Spleen (tissue), 11 donors: Measurements from ENCODE around the gene NTSR1. TPM values are rescaled to one million over a fixed set of nuclear protein-coding genes. Genes with fewer than 3 reads are reported as not detected.

Experiments
- DNase-seq: peaks from one replicate; pipeline ENCODE4 v3.0.0-alpha.2; 2020
- H3K27ac ChIP-seq, 8 donors: fragments of 200-600 bp; sonication (generic) in 7 of 8; 1 replicate in 4 of 8; 2 replicates in 4 of 8; pipeline versions ENCODE4 v1.5.0 to v1.8.0; 2016 to 2021; ENCODE audit warnings: inconsistent platforms in 4 of 8, mild to moderate bottlenecking in 4 of 8, moderate library complexity in 1 of 8
- H3K27me3 ChIP-seq, 7 donors: fragments of 200-600 bp; sonication (generic) in 6 of 7; replicated peaks in 1 of 7; 1 replicate in 4 of 7; 2 replicates in 3 of 7; pipeline versions ENCODE4 v1.5.0 to v1.8.0; 2016 to 2021; ENCODE audit warnings: inconsistent platforms in 3 of 7, mild to moderate bottlenecking in 1 of 7
- H3K36me3 ChIP-seq, 6 donors: fragments of 200-600 bp; sonication (generic) in 5 of 6; 1 replicate in 4 of 6; 2 replicates in 2 of 6; pipeline versions ENCODE4 v1.5.0 to v1.8.0; 2016 to 2021; ENCODE audit warnings: inconsistent platforms in 2 of 6
- H3K4me1 ChIP-seq, 6 donors: fragments of 200-600 bp; sonication (generic) in 5 of 6; 1 replicate in 3 of 6; 2 replicates in 3 of 6; pipeline versions ENCODE4 v1.5.0 to v1.8.0; 2016 to 2021; ENCODE audit warnings: inconsistent platforms in 3 of 6
- H3K4me3 ChIP-seq, 8 donors: fragments of 200-600 bp; sonication (generic) in 7 of 8; 1 replicate in 4 of 8; 2 replicates in 4 of 8; pipeline versions ENCODE4 v1.5.0 to v1.8.0; 2016 to 2021; ENCODE audit warnings: inconsistent platforms in 4 of 8, mild to moderate bottlenecking in 4 of 8, moderate library complexity in 2 of 8
- H3K9me3 ChIP-seq, 8 donors: fragments of 200-600 bp; sonication (generic) in 7 of 8; 1 replicate in 4 of 8; 2 replicates in 4 of 8; pipeline versions ENCODE4 v1.5.0 to v1.8.0; 2016 to 2021; ENCODE audit warnings: inconsistent platforms in 4 of 8
- POLR2A ChIP-seq, 3 donors: fragments of 450-650 bp; IDR thresholded peaks; one replicate each; pipeline ENCODE4 v1.5.1; 2017; ENCODE audit warnings: antibody characterized with exemption in 3 of 3, mild to moderate bottlenecking in 1 of 3
- POLR2AphosphoS5 ChIP-seq, 3 donors: sonication (generic); formaldehyde crosslinking; IDR thresholded peaks; one replicate each; pipeline ENCODE4 v1.5.1; 2017; ENCODE audit warnings: antibody characterized with exemption in 3 of 3
- WGBS, 5 donors: extraction: QIAGEN DNeasy Blood & Tissue Kit in 3 of 5; methylation state at CpG; one replicate each; pipeline versions ENCODE4 v1.1.5 to v1.1.7; 2013 to 2018; 5-methylcytosine and 5-hydroxymethylcytosine counted together
- intact Hi-C: fragments of 100-400 bp; cut with DNase I; formaldehyde crosslinking; loops from one replicate; pipeline ENCODE4 v1.15.0; 2023; ENCODE audit warnings: low total_unique reads
- polyA plus RNA-seq, 3 donors: library from polyadenylated mRNA; stranded (reverse); fragments of 200-250 nt; gene quantifications; one replicate each; pipeline ENCODE4 v1.2.1, GENCODE V29; 2013
- total RNA-seq, 7 donors: library from RNA; depleted of rRNA in 3 of 7; stranded (reverse); fragments of >200 nt in 3 of 7; fragmentation: NEBNext Ultra II Directional in 4 of 7; extraction: Animal tissue kit (Norgen Biotek cat#: 25700) in 4 of 7; gene quantifications; one replicate each; pipeline versions ENCODE4 v1.1.0 to v1.2.1, GENCODE V29; 2016 to 2021
- TF ChIP-seq, protein P1 (sequence below), 11 experiments: fragments of 200-600 bp in 7 of 11; fragments of 450-650 bp in 4 of 11; sonication (generic) in 4 of 11; IDR thresholded peaks in 8 of 11; conservative IDR thresholded peaks in 3 of 11; 1 replicate in 7 of 11; 2 replicates in 4 of 11; pipeline versions ENCODE4 v1.4.0 to v1.8.0; 2016 to 2021; ENCODE audit warnings: antibody characterized with exemption in 11 of 11, inconsistent platforms in 4 of 11, mild to moderate bottlenecking in 1 of 11
- donor health status: healthy with polysubstance abuse.
- donor health status: DM: no; HTN: no; CAD: no; lungs with moderate emphysema.
- donor health status: DM: no; HTN: no; CAD: no.
- donor health status: Bipolar disorder and iron deficiency.
- donor health status: healthy.
- donor health status: DM: no; HTN: no; CAD: no.
- donor health status: DM: yes; HTN: yes; CAD: no.

NTSR1 gene
- total and polyA plus RNA-seq, 10 donors = 0.14 to 5.7 (median 0.71) TPM

GRCh38 chr20:62728028-62728780, 19.6 kb downstream of the NTSR1 start:
- Histone ChIP-seq H3K9me3 (no peaks in the 10 kb centered on the region), H3K36me3 (no peaks in the 10 kb centered on the region), H3K4me3 (peak overlapping the region in 1 of 8 donors; percentile 39), H3K4me1 (peaks cover 0 to 28% (median 0%) of the 10 kb centered on the region in 6 donors), H3K27ac (peak overlapping the region in 4 of 8 donors; percentile 64 to 80 (median 75)), H3K27me3 (peaks cover 0 to 68% (median 16%) of the 10 kb centered on the region in 7 donors)
- 27 to 55% (median 38%) methylated on average over 25 to 26 of the region's 26 CpGs for WGBS, 5 donors
- intact Hi-C loops = no loop called here
- peak; percentile 73 for DNase-seq
- TF ChIP-seq POLR2AphosphoS5 (IDR thresholded peaks at IDR 0.05) = no peak
- no peak for TF ChIP-seq POLR2A (IDR thresholded peaks at IDR 0.05)
- TF ChIP-seq, protein P1, sequence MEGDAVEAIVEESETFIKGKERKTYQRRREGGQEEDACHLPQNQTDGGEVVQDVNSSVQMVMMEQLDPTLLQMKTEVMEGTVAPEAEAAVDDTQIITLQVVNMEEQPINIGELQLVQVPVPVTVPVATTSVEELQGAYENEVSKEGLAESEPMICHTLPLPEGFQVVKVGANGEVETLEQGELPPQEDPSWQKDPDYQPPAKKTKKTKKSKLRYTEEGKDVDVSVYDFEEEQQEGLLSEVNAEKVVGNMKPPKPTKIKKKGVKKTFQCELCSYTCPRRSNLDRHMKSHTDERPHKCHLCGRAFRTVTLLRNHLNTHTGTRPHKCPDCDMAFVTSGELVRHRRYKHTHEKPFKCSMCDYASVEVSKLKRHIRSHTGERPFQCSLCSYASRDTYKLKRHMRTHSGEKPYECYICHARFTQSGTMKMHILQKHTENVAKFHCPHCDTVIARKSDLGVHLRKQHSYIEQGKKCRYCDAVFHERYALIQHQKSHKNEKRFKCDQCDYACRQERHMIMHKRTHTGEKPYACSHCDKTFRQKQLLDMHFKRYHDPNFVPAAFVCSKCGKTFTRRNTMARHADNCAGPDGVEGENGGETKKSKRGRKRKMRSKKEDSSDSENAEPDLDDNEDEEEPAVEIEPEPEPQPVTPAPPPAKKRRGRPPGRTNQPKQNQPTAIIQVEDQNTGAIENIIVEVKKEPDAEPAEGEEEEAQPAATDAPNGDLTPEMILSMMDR (IDR thresholded peaks at IDR 0.05 in 8 of 11, conservative IDR thresholded peaks at IDR 0.05 in 3 of 11) = no peak

DNA sequence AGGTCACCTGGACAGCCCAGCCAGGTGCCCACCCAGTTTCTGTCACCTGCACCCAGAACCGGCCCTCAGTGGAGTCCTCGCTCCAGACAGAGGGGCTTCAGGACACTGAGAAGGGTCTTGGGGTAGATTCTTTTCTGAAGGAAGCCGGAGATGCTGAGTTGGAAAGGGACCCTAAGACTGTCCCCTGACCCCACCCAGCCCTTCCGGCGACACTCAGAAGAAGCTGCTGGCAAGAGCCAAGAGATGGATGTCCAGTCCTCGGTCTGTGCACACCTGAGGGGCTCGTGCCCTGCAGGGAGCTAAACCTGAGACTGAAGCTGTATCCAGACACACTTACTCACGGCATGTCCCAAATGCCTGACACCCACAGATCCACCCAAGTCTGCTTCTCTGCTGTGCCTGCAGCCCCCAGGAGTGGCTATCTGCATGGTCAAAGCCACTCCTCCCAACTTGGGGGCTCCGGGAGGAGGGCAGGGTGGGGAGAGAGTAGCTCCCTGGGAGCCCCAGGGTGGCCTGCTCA, 20.2 kb downstream of the NTSR1 start:
- peaks cover 0 to 33% (median 0%) of the 10 kb centered on the region in 6 donors for H3K4me1 ChIP-seq
- peak overlapping the region in 4 of 8 donors; percentile 64 to 80 (median 75) for H3K27ac ChIP-seq
- H3K36me3 ChIP-seq = no peaks in the 10 kb centered on the region
- peaks cover 0 to 67% (median 16%) of the 10 kb centered on the region in 7 donors for H3K27me3 ChIP-seq
- no peaks in the 10 kb centered on the region for H3K9me3 ChIP-seq
- intact Hi-C loops = no loop called here
- no peak for DNase-seq
- TF ChIP-seq, protein P1 (IDR thresholded peaks at IDR 0.05 in 8 of 11, conservative IDR thresholded peaks at IDR 0.05 in 3 of 11) = no peak
- TF ChIP-seq POLR2A (IDR thresholded peaks at IDR 0.05) = no peak
- no peak for TF ChIP-seq POLR2AphosphoS5 (IDR thresholded peaks at IDR 0.05)
- WGBS, 5 donors = 67 to 92% (median 76%) methylated on average over 7 to 9 of the region's 9 CpGs
- no peak overlapping the region for H3K4me3 ChIP-seq

- Histone ChIP-seq H3K9me3 (no peaks in the 10 kb centered on the region), H3K27ac (no peak overlapping the region), H3K4me1 (peaks cover 0 to 49% (median 4%) of the 10 kb centered on the region in 6 donors), H3K27me3 (peaks cover 0 to 66% (median 10%) of the 10 kb centered on the region in 7 donors), H3K36me3 (no peaks in the 10 kb centered on the region), H3K4me3 (no peak overlapping the region)
- TF ChIP-seq POLR2AphosphoS5 (IDR thresholded peaks at IDR 0.05) = no peak
- TF ChIP-seq, protein P1 (IDR thresholded peaks at IDR 0.05 in 8 of 11, conservative IDR thresholded peaks at IDR 0.05 in 3 of 11) = no peak
- TF ChIP-seq POLR2A (IDR thresholded peaks at IDR 0.05) = no peak
- 72 to 92% (median 78%) methylated on average over 13 of the region's 13 CpGs for WGBS, 5 donors
- intact Hi-C loops = no loop called here
- no peak for DNase-seq
These were observed 21.8 kb downstream of the NTSR1 start for GRCh38 chr20:62730481-62730880.
